A549 (cell line): ENCODE results near the gene NR1H2. TPM values are rescaled to one million over a fixed set of nuclear protein-coding genes. Genes with fewer than 3 reads are reported as not detected.
"Not testable (repeated sequence)": the region's sequence is repeated elsewhere in the genome, so short reads cannot be mapped to it uniquely, and the experiment has no call there.

Experiments used
- ATAC-seq, 2 experiments: fragments of 200-7000 bp in 1 of 2; fragments of >200 bp in 1 of 2; cut with Nextera tagmentation in 1 of 2; cut with Tn5 transposase in 1 of 2; 3 replicates each; pipeline versions ENCODE4 v1.8.0 to v1.9.1; 2018 to 2020; ENCODE audit warnings: mild to moderate bottlenecking in 1 of 2, moderate library complexity in 1 of 2
- CTCF ChIA-PET: fragments of 300-600 bp; sonication (Branson Sonifier 250); formaldehyde crosslinking; extraction: SDS; loops from one replicate; lab custom pipeline; 2021; ENCODE audit warnings: antibody characterized with exemption, inconsistent platforms; lab: Yijun Ruan, JAX
- POLR2A ChIA-PET: fragments of 350-600 bp; formaldehyde crosslinking; extraction: SDS; loops from one replicate; lab custom pipeline; 2021; ENCODE audit warnings: antibody characterized with exemption, inconsistent platforms; lab: Yijun Ruan, JAX
- DNase-seq, 2 experiments: peaks; one replicate each; pipeline versions ENCODE4 v3.0.0 to v3.0.0-alpha.2; 2011 to 2016; ENCODE audit warnings: low read depth in 1 of 2, low spot score in 1 of 2
- FAIRE-seq: peaks from 2 replicates; lab custom pipeline; 2011; peaks lifted over from hg19 to GRCh38; lab: Jason Lieb, UNC
- H3K27ac ChIP-seq, 2 experiments: fragments of >200 bp; sonication (Bioruptor Twin); formaldehyde crosslinking; 3 replicates each; pipeline ENCODE4 v1.5.1; 2016 to 2017
- H3K4me1 ChIP-seq: fragments of >200 bp; sonication (Bioruptor Twin); formaldehyde crosslinking; 3 replicates; pipeline ENCODE4 v1.6.1; 2016
- H3K4me2 ChIP-seq: fragments of >200 bp; sonication (Bioruptor Twin); formaldehyde crosslinking; 3 replicates; pipeline ENCODE4 v1.6.1; 2016
- H3K4me3 ChIP-seq: fragments of >200 bp; sonication (Bioruptor Twin); formaldehyde crosslinking; 3 replicates; pipeline ENCODE4 v1.5.1; 2016
- H3K9me3 ChIP-seq: fragments of >200 bp; sonication (Bioruptor Twin); formaldehyde crosslinking; 3 replicates; pipeline ENCODE4 v1.6.1; 2016
- CHD4 ChIP-seq: fragments of 200-600 bp; sonication (generic); IDR thresholded peaks from 2 replicates; pipeline ENCODE4 v1.6.1; 2016; ENCODE audit warnings: antibody characterized with exemption, mild to moderate bottlenecking, borderline replicate concordance
- EHF ChIP-seq: fragments of 250-450 bp; sonication (Bioruptor Pico); IDR thresholded peaks from 2 replicates; pipeline ENCODE4 v1.5.0; 2020; ENCODE audit warnings: mild to moderate bottlenecking
- FOSB ChIP-seq: fragments of 250-450 bp; sonication (Bioruptor Pico); IDR thresholded peaks from 2 replicates; pipeline ENCODE4 v1.5.0; 2020; ENCODE audit warnings: mild to moderate bottlenecking, moderate library complexity
- FOSL2 ChIP-seq, 2 experiments: fragments of 450-650 bp in 1 of 2; fragments of >200 bp in 1 of 2; sonication (Bioruptor Twin) in 1 of 2; formaldehyde crosslinking; IDR thresholded peaks; 2 replicates each; pipeline versions ENCODE4 v1.5.0 to v1.6.1; 2016 to 2020; ENCODE audit warnings: mild to moderate bottlenecking in 1 of 2, moderate library complexity in 1 of 2
- JUN ChIP-seq, 2 experiments: fragments of >200 bp; sonication (Bioruptor Twin); formaldehyde crosslinking; IDR thresholded peaks; 2 replicates in 1 of 2; 3 replicates in 1 of 2; pipeline ENCODE4 v1.6.1; 2016 to 2017
- MAZ ChIP-seq: fragments of 150-350 bp; IDR thresholded peaks from 2 replicates; pipeline ENCODE4 v1.6.1; 2014; ENCODE audit warnings: antibody characterized with exemption, low read depth, low read length, borderline replicate concordance
- NPAS2 ChIP-seq: fragments of 250-450 bp; sonication (Bioruptor Pico); IDR thresholded peaks from 2 replicates; pipeline ENCODE4 v1.8.0; 2022; ENCODE audit warnings: mild to moderate bottlenecking, moderate library complexity, borderline replicate concordance
- PHF8 ChIP-seq: fragments of 200-600 bp; sonication (generic); IDR thresholded peaks from 2 replicates; pipeline ENCODE4 v1.6.1; 2016; ENCODE audit warnings: low read depth, mild to moderate bottlenecking, antibody characterized with exemption, moderate library complexity, borderline replicate concordance
- POLR2A ChIP-seq: IDR thresholded peaks from 2 replicates; pipeline ENCODE4 v1.6.1; 2012; ENCODE audit warnings: mild to moderate bottlenecking, low read length
- RARB ChIP-seq: fragments of 250-450 bp; sonication (Bioruptor Pico); IDR thresholded peaks from 2 replicates; pipeline ENCODE4 v1.8.0; 2021; ENCODE audit warnings: mild to moderate bottlenecking, moderate library complexity
- SMC3 ChIP-seq: fragments of >200 bp; sonication (Bioruptor Twin); formaldehyde crosslinking; IDR thresholded peaks from 3 replicates; pipeline ENCODE4 v1.6.1; 2018; ENCODE audit warnings: inconsistent platforms
- TFCP2L1 ChIP-seq: fragments of 250-450 bp; sonication (Bioruptor Pico); IDR thresholded peaks from 2 replicates; pipeline ENCODE4 v1.5.0; 2021; ENCODE audit warnings: mild to moderate bottlenecking
- WGBS: methylation state at CpG from one replicate; pipeline ENCODE4 v1.1.6; 2017; ENCODE audit errors: missing lambda C conversion rate; 5-methylcytosine and 5-hydroxymethylcytosine counted together
- polyA plus RNA-seq, 4 experiments: library from polyadenylated mRNA; depleted of rRNA in 3 of 4; stranded (reverse); fragments of >200 nt; fragmentation: RNase III in 1 of 4; extraction: RNeasy Plus Mini Kit Qiagen cat#74134 plus additional on column Dnase treatment in 1 of 4; gene quantifications; 2 replicates in 3 of 4; 3 replicates in 1 of 4; pipeline ENCODE4 v1.2.3, GENCODE V29; 2011 to 2017
- TF ChIP-seq, protein P1 (sequence below): fragments of >200 bp; sonication (Bioruptor Twin); formaldehyde crosslinking; IDR thresholded peaks from 2 replicates; pipeline ENCODE4 v1.6.1; 2016
- TF ChIP-seq, protein P2 (sequence below): IDR thresholded peaks from 2 replicates; pipeline ENCODE4 v1.6.1; 2012; ENCODE audit warnings: low read depth, borderline replicate concordance
- TF ChIP-seq, protein P3 (sequence below): IDR thresholded peaks from 2 replicates; pipeline ENCODE4 v1.6.1; 2012
- TF ChIP-seq, protein P4 (sequence below): fragments of 450-650 bp; IDR thresholded peaks from 2 replicates; pipeline ENCODE4 v1.6.1; 2014; ENCODE audit warnings: antibody characterized with exemption
- TF ChIP-seq, protein P5 (sequence below): fragments of >200 bp; sonication (Bioruptor Twin); formaldehyde crosslinking; IDR thresholded peaks from 3 replicates; pipeline ENCODE4 v1.6.1; 2016

NR1H2 gene
- polyA plus RNA-seq, 2 of the 4 experiments (the other 2 are of a cell fraction): 39.3 to 67.0 TPM

DNA sequence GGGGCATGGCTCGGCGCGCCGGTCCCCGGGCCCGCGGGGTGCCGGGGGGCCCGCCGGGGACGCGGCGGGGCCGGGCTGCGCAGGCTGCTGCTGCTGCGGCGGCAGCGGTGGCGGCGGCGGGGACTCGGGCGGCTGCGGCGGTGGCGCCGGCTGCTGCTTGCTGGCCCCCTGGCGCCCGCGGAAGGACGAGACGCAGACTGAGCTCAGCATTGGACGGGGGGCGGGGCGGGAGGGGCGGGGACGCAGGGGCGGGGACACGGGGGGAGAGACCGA lies 47.4 kb upstream of the NR1H2 start:
- ATAC-seq: peak; percentile 31 to 35
- H3K4me3 ChIP-seq: peak overlapping the region; percentile 46
- CTCF ChIA-PET: interaction anchor here (0.6 to 3.0 kb wide), 29 partner anchors 10 to 393 kb away, joined by 3 to 76 read pairs (median 4); no protein-coding TSS in a partner anchor

DNA sequence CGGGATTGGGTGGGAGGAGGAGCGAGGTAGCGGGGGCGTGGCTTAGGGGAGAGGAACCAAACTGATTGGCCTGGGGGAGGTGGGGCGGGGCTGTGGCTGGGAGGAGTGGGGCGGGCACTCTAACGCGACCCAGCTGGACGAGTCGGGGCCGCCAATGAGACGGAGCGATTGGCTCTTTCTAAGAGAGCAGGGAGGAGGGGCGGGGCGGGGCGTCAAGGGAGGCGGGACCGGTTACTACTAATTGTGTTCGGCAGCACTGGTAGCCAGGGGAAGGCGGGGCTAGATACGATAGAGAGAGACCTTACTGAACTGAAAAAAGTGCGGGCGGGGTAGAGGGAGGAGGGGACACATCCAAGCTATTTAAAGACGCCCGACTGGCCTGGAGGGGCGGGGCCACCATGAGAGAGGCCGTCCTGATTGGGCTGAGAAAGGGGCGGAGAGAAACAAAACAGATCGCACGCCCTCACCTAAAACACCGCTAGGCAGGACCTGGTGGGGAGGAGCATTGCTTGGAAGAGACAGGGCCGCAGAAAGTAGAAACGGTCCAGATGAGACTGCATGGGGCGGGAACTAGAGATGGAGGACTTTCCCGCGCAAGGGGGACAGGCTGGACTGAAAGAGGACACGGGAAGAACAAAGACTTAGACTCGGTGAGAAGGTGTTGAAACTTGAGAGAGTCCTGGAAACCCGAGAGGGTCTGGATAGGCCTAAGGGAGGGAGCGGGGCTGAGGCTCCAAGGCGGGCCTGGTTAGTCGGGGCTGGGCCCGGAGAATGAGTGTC lies 46.9 kb upstream of the NR1H2 start, which contains the start of gene KCNC3:
TSS of gene KCNC3 (minus strand) at position 232 of the 780 bp plus-strand sequence. CDS start 295 bp downstream, outside the sequence.
- CTCF ChIA-PET: interaction anchor here (0.6 to 3.0 kb wide), 21 partner anchors 11 to 393 kb away, joined by 3 to 76 read pairs (median 5); no protein-coding TSS in a partner anchor
- peaks cover 45% of the 10 kb centered on the region for H3K4me1 ChIP-seq
- TF ChIP-seq MAZ (peak; percentile 40; the same call in 1 of the 2 replicates), PHF8 (peak; percentile 24; the same call in 1 of the 2 replicates), FOSL2 (IDR thresholded peaks at IDR 0.05) (no peak), FOSL2 (CRISPR knock-in tag; IDR thresholded peaks at IDR 0.05) (no peak), RARB (0 out of 2 replicates have a peak, but pooled peaks have one; percentile 69), JUN (IDR thresholded peaks at IDR 0.05) (peak in 1 of 2 experiments; percentile 21; a peak in 1 of 5 replicates), POLR2A (no peak; the same call in 1 of the 2 replicates)
- TF ChIP-seq, protein P1, sequence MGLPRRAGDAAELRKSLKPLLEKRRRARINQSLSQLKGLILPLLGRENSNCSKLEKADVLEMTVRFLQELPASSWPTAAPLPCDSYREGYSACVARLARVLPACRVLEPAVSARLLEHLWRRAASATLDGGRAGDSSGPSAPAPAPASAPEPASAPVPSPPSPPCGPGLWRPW: no peak
- TF ChIP-seq, protein P2, sequence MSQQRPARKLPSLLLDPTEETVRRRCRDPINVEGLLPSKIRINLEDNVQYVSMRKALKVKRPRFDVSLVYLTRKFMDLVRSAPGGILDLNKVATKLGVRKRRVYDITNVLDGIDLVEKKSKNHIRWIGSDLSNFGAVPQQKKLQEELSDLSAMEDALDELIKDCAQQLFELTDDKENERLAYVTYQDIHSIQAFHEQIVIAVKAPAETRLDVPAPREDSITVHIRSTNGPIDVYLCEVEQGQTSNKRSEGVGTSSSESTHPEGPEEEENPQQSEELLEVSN: peak; percentile 80; the same call in 1 of the 2 replicates
- TF ChIP-seq, protein P3, sequence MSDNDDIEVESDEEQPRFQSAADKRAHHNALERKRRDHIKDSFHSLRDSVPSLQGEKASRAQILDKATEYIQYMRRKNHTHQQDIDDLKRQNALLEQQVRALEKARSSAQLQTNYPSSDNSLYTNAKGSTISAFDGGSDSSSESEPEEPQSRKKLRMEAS: peak; percentile 64; the same call in 1 of the 2 replicates
- TF ChIP-seq, all 56 proteins: peak for 6
- POLR2A ChIA-PET: interaction anchor here (0.5 to 1.9 kb wide), 17 partner anchors 14 to 1073 kb away, joined by 3 to 23 read pairs (median 5); partner anchors contain the start of genes ATF5, JOSD2, NUP62 and POLD1
- FAIRE-seq (no peak), DNase-seq (peak; percentile 99 to 100), ATAC-seq (peak; percentile 54 to 83)
- Histone ChIP-seq H3K9me3 (0 out of 3 replicates have a peak, but pooled peaks cover 3% of the 10 kb centered on the region), H3K27ac (peak within 1 kb of the TSS; percentile 50 to 75; a peak in 5 of 6 replicates), H3K4me3 (peak within 1 kb of the TSS; percentile 60), H3K4me2 (peak within 1 kb of the TSS; percentile 99)
- 1% methylated on average over 38 of the region's 43 CpGs for WGBS

More for the DNA sequence above, 47.4 kb upstream of the NR1H2 start:
- H3K4me1 ChIP-seq: peaks cover 41% of the 10 kb centered on the region
- H3K27ac ChIP-seq: peak overlapping the region; percentile 37 to 75; a peak in 5 of 6 replicates
- 4% methylated on average over 18 of the region's 40 CpGs for WGBS
- H3K9me3 ChIP-seq: no peaks in the 10 kb centered on the region
- POLR2A ChIA-PET: interaction anchor here (0.5 to 1.9 kb wide), 16 partner anchors 13 to 1073 kb away, joined by 3 to 23 read pairs (median 5); partner anchors contain the start of genes ATF5, JOSD2, NUP62 and POLD1
- DNase-seq: no peak
- peak overlapping the region; percentile 92 for H3K4me2 ChIP-seq
- no peak for FAIRE-seq
- TF ChIP-seq, protein P4, sequence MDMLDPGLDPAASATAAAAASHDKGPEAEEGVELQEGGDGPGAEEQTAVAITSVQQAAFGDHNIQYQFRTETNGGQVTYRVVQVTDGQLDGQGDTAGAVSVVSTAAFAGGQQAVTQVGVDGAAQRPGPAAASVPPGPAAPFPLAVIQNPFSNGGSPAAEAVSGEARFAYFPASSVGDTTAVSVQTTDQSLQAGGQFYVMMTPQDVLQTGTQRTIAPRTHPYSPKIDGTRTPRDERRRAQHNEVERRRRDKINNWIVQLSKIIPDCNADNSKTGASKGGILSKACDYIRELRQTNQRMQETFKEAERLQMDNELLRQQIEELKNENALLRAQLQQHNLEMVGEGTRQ: no peak
- TF ChIP-seq, protein P5, sequence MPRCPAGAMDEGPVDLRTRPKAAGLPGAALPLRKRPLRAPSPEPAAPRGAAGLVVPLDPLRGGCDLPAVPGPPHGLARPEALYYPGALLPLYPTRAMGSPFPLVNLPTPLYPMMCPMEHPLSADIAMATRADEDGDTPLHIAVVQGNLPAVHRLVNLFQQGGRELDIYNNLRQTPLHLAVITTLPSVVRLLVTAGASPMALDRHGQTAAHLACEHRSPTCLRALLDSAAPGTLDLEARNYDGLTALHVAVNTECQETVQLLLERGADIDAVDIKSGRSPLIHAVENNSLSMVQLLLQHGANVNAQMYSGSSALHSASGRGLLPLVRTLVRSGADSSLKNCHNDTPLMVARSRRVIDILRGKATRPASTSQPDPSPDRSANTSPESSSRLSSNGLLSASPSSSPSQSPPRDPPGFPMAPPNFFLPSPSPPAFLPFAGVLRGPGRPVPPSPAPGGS: 0 out of 3 replicates have a peak, but pooled peaks have one; percentile 10
- TF ChIP-seq POLR2A: peak; percentile 48; the same call in 1 of the 2 replicates
- 0 out of 3 replicates have a peak, but pooled peaks have one; percentile 20 for TF ChIP-seq SMC3
- no peak for TF ChIP-seq NPAS2

DNA sequence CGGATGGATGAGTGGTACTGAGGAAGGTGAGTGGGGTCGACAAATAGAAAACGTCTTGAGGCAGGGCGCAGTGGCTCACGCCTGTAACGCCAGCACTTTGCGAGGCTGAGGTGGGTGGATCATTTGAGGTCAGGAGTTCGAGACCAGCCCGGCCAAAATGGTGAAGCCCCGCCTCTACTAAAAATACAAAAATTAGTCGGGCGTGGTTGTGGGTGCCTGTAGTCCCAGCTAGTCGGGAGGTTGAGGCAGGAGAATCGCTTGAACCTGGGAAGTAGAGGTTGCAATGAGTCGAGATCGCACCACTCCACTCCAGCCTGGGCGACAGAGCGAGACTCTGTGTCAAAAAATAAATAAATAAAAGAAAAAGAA lies 46.3 kb upstream of the NR1H2 start:
- 20% methylated on average over 18 of the region's 18 CpGs for WGBS
- peaks cover 45% of the 10 kb centered on the region for H3K4me1 ChIP-seq
- peak overlapping the region; percentile 50 to 68; a peak in 5 of 6 replicates for H3K27ac ChIP-seq
- CTCF ChIA-PET: interaction anchor here (1.1 to 3.0 kb wide), 4 partner anchors 38 to 194 kb away, joined by 4 to 76 read pairs (median 5); no protein-coding TSS in a partner anchor
- not testable (repeated sequence) for FAIRE-seq, DNase-seq, ATAC-seq, H3K9me3 ChIP-seq
- POLR2A ChIA-PET: interaction anchor here (1.0 to 1.9 kb wide), 5 partner anchors 27 to 401 kb away, joined by 4 to 8 read pairs (median 4); partner anchors contain the start of genes ATF5 and NUP62
- peak overlapping the region; percentile 99 for H3K4me2 ChIP-seq
- TF ChIP-seq EHF (CRISPR knock-in tag): 0 out of 2 replicates have a peak, but pooled peaks have one; percentile 37
- TF ChIP-seq CHD4: peak; percentile 63; the same call in 1 of the 2 replicates
- TF ChIP-seq TFCP2L1 (CRISPR knock-in tag): peak; percentile 79
- TF ChIP-seq FOSB (CRISPR knock-in tag): 0 out of 2 replicates have a peak, but pooled peaks have one; percentile 15
- TF ChIP-seq PHF8: 0 out of 2 replicates have a peak, but pooled peaks have one; percentile 3
- H3K4me3 ChIP-seq: peak overlapping the region; percentile 60
